Thoracic aorta (tissue), 2 donors: ENCODE measurements around the gene CTDSP1. TPM values are rescaled to one million over a fixed set of nuclear protein-coding genes. Genes with fewer than 3 reads are reported as not detected.
A peak's percentile ranks its signal among the peaks of the same experiment; 100 is the strongest.

Source experiments
- ATAC-seq: fragments of 150-250 bp; one replicate; pipeline ENCODE4 v1.8.0; 2017; ENCODE audit warnings: low read depth; ENCODE audit not compliant: insufficient number of reproducible peaks, low FRiP score
- DNase-seq: peaks from one replicate; pipeline ENCODE4 v3.0.0-alpha.2; 2020; ENCODE audit warnings: low spot score
- H3K27ac ChIP-seq, 2 donors: fragments of 200-600 bp; sonication (generic); 1 replicate in 1 of 2; 2 replicates in 1 of 2; pipeline ENCODE4 v1.5.1; 2016; ENCODE audit warnings: mild to moderate bottlenecking in 2 of 2, moderate library complexity in 2 of 2
- H3K27me3 ChIP-seq: fragments of 200-600 bp; sonication (generic); replicated peaks from 2 replicates; pipeline ENCODE4 v1.6.0; 2016; ENCODE audit warnings: mild to moderate bottlenecking; ENCODE audit not compliant: insufficient read depth
- H3K36me3 ChIP-seq: fragments of 200-600 bp; sonication (generic); one replicate; pipeline ENCODE4 v1.5.1; 2016
- H3K4me1 ChIP-seq, 2 donors: fragments of 200-600 bp; sonication (generic); 1 replicate in 1 of 2; 2 replicates in 1 of 2; pipeline versions ENCODE4 v1.5.1 to v1.6.0; 2016; ENCODE audit warnings: low read depth in 2 of 2, mild to moderate bottlenecking in 1 of 2; ENCODE audit not compliant: control insufficient read depth in 1 of 2
- H3K4me3 ChIP-seq: fragments of 200-600 bp; sonication (generic); 2 replicates; pipeline ENCODE4 v1.5.1; 2016; ENCODE audit warnings: mild to moderate bottlenecking
- H3K9me3 ChIP-seq: fragments of 200-600 bp; sonication (generic); 2 replicates; pipeline ENCODE4 v1.5.1; 2016
- CTCF ChIP-seq: fragments of 200-600 bp; sonication (generic); IDR thresholded peaks from one replicate; pipeline ENCODE4 v1.5.1; 2019; ENCODE audit warnings: antibody characterized with exemption
- total RNA-seq, 2 donors: library from RNA; depleted of rRNA; stranded (reverse); fragments of >200 nt; gene quantifications; one replicate each; pipeline versions ENCODE4 v1.1.0 to v1.2.3, GENCODE V29; 2016

Gene CTDSP1
- total RNA-seq, 2 donors from 2014 or later: 141 to 182 TPM

GRCh38 chr2:218362606-218363005, 37.1 kb upstream of the CTDSP1 start:
- H3K4me1 ChIP-seq: peaks cover 0 to 6% of the 10 kb centered on the region in 2 donors
- DNase-seq: no peak
- no peaks in the 10 kb centered on the region for H3K36me3 ChIP-seq
- no peak for TF ChIP-seq CTCF
- no peak for ATAC-seq
- no peak overlapping the region for H3K4me3 ChIP-seq
- no peaks in the 10 kb centered on the region for H3K9me3 ChIP-seq
- no peaks in the 10 kb centered on the region for H3K27me3 ChIP-seq
- H3K27ac ChIP-seq: no peak overlapping the region

GRCh38 chr2:218363736-218364135, 35.9 kb upstream of the CTDSP1 start:
- H3K9me3 ChIP-seq: no peaks in the 10 kb centered on the region
- no peaks in the 10 kb centered on the region for H3K27me3 ChIP-seq
- no peak for TF ChIP-seq CTCF
- no peak overlapping the region for H3K4me3 ChIP-seq
- H3K27ac ChIP-seq: peak overlapping the region in 1 of 2 donors; percentile 11
- ATAC-seq: no peak
- peaks cover 0 to 12% of the 10 kb centered on the region in 2 donors for H3K4me1 ChIP-seq
- no peaks in the 10 kb centered on the region for H3K36me3 ChIP-seq
- DNase-seq: no peak

- H3K36me3 ChIP-seq: no peaks in the 10 kb centered on the region
- ATAC-seq (no peak), DNase-seq (no peak)
- no peak for TF ChIP-seq CTCF
- H3K27ac ChIP-seq: peak overlapping the region in 1 of 2 donors; percentile 11
- H3K4me3 ChIP-seq: no peak overlapping the region
- H3K4me1 ChIP-seq: peaks cover 0 to 17% of the 10 kb centered on the region in 2 donors
- no peaks in the 10 kb centered on the region for H3K9me3 ChIP-seq
- H3K27me3 ChIP-seq: no peaks in the 10 kb centered on the region
Observed at GRCh38 chr2:218364196-218364595, 35.5 kb upstream of the CTDSP1 start.

- no peak for TF ChIP-seq CTCF
- H3K36me3 ChIP-seq: no peaks in the 10 kb centered on the region
- no peaks in the 10 kb centered on the region for H3K9me3 ChIP-seq
- peak overlapping the region; percentile 80 for H3K4me3 ChIP-seq
- H3K27me3 ChIP-seq: no peaks in the 10 kb centered on the region
- peaks cover 0 to 20% of the 10 kb centered on the region in 2 donors for H3K4me1 ChIP-seq
- DNase-seq: no peak
- peak overlapping the region; percentile 92 to 95 for H3K27ac ChIP-seq
- no peak for ATAC-seq
Observed at GRCh38 chr2:218366621-218367414, 32.9 kb upstream of the CTDSP1 start.

GRCh38 chr2:218367415-218368149, 32.1 kb upstream of the CTDSP1 start:
- peak; percentile 41 for ATAC-seq
- no peaks in the 10 kb centered on the region for H3K27me3 ChIP-seq
- peak overlapping the region; percentile 92 to 95 for H3K27ac ChIP-seq
- DNase-seq: peak; percentile 53
- H3K4me1 ChIP-seq: peaks cover 0 to 20% of the 10 kb centered on the region in 2 donors
- peak overlapping the region; percentile 80 for H3K4me3 ChIP-seq
- H3K9me3 ChIP-seq: no peaks in the 10 kb centered on the region
- no peaks in the 10 kb centered on the region for H3K36me3 ChIP-seq
- no peak for TF ChIP-seq CTCF
